ENCODE results near the gene HS3ST6. TPM values are rescaled to one million over a fixed set of nuclear protein-coding genes. Genes with fewer than 3 reads are reported as not detected.

The HS3ST6 gene
- total and polyA plus RNA-seq, 2 donors = 0.38 to 1.3 TPM

DNA sequence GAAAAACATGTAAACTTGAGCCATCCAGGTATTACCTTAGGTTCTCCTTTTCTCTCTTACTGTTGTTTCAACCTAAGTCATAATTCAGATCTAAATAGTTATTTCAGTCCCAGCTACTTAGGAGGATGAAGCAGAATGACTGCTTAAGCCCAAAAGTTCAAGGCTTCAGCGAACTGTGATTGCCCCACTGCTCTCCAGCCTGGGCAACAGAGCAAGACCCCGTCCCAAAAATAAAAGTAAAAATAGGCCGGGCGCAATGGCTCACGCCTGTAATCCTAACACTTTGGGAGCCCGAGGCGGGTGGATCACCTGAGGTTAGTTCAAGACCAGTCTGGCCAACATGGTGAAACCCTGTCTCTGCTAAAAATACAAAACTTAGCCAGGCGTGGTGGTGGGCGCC lies 55.8 kb downstream of the HS3ST6 start:
- H3K4me3 ChIP-seq (ENCODE audit: low read length in 2 of 2) = no peak overlapping the region
- H3K27me3 ChIP-seq (ENCODE audit: control insufficient read depth in 2 of 2, insufficient read depth in 1 of 2, low read length in 1 of 2) = peaks cover 9 to 75% of the 10 kb centered on the region in 2 donors
- H3K36me3 ChIP-seq (ENCODE audit: control insufficient read depth in 2 of 2, insufficient read depth in 2 of 2, low read length in 1 of 2) = no peaks in the 10 kb centered on the region
- no peak for DNase-seq (ENCODE audit: low read depth in 6 of 9, low spot score in 9 of 9)
- no peak overlapping the region for H3K27ac ChIP-seq (ENCODE audit: low read depth in 1 of 2, low read length in 1 of 2)
- no peaks in the 10 kb centered on the region for H3K9me3 ChIP-seq (ENCODE audit: control insufficient read depth in 2 of 2, insufficient read depth in 1 of 2, low read length in 1 of 2)
- WGBS = 93% methylated on average over 9 of the region's 9 CpGs
- peaks cover 0 to 2% of the 10 kb centered on the region in 2 donors for H3K4me1 ChIP-seq (ENCODE audit: control insufficient read depth in 2 of 2, insufficient read depth in 2 of 2, low read length in 2 of 2)

GRCh38 chr16:1861730-1862129 lies 56.5 kb downstream of the HS3ST6 start:
- Histone ChIP-seq H3K4me1 (ENCODE audit: control insufficient read depth in 2 of 2, insufficient read depth in 2 of 2, low read length in 2 of 2) (peaks cover 0 to 2% of the 10 kb centered on the region in 2 donors), H3K27ac (ENCODE audit: low read depth in 1 of 2, low read length in 1 of 2) (no peak overlapping the region), H3K4me3 (ENCODE audit: low read length in 2 of 2) (no peak overlapping the region), H3K27me3 (ENCODE audit: control insufficient read depth in 2 of 2, insufficient read depth in 1 of 2, low read length in 1 of 2) (peaks cover 9 to 76% of the 10 kb centered on the region in 2 donors), H3K9me3 (ENCODE audit: control insufficient read depth in 2 of 2, insufficient read depth in 1 of 2, low read length in 1 of 2) (no peaks in the 10 kb centered on the region), H3K36me3 (ENCODE audit: control insufficient read depth in 2 of 2, insufficient read depth in 2 of 2, low read length in 1 of 2) (no peaks in the 10 kb centered on the region)
- WGBS = 87% methylated on average over 5 of the region's 5 CpGs
- DNase-seq (ENCODE audit: low read depth in 6 of 9, low spot score in 9 of 9) = no peak

Other genes starting within 250 kb of the HS3ST6 start
- 35.1 TPM for gene JPT2, start 240.1 kb downstream of the HS3ST6 start, total RNA-seq
- gene JPT2, start 240.1 kb downstream of the HS3ST6 start, polyA plus RNA-seq = 31.4 TPM
- gene MAPK8IP3, start 212.2 kb downstream of the HS3ST6 start, total RNA-seq = 36.0 TPM
- gene MAPK8IP3, start 212.2 kb downstream of the HS3ST6 start, polyA plus RNA-seq = 129 TPM
- gene NME3, start 146.9 kb downstream of the HS3ST6 start, total RNA-seq = 34.7 TPM
- gene NME3, start 146.9 kb downstream of the HS3ST6 start, polyA plus RNA-seq = 163 TPM
- 6.1 TPM for gene EME2, start 145.6 kb downstream of the HS3ST6 start, total RNA-seq
- 13.1 TPM for gene EME2, start 145.6 kb downstream of the HS3ST6 start, polyA plus RNA-seq
- gene MRPS34, start 145.3 kb downstream of the HS3ST6 start, total RNA-seq = 103 TPM
- 101 TPM for gene MRPS34, start 145.3 kb downstream of the HS3ST6 start, polyA plus RNA-seq
- 68.1 TPM for gene SPSB3, start 135.8 kb downstream of the HS3ST6 start, total RNA-seq
- gene SPSB3, start 135.8 kb downstream of the HS3ST6 start, polyA plus RNA-seq = 282 TPM
- 73.9 TPM for gene NUBP2, start 135.5 kb downstream of the HS3ST6 start, total RNA-seq
- 80.6 TPM for gene NUBP2, start 135.5 kb downstream of the HS3ST6 start, polyA plus RNA-seq
- gene IGFALS, start 124.7 kb downstream of the HS3ST6 start, total RNA-seq = 4.0 TPM
- gene IGFALS, start 124.7 kb downstream of the HS3ST6 start, polyA plus RNA-seq = 1.9 TPM
- gene HAGH, start 91.6 kb downstream of the HS3ST6 start, total RNA-seq = 51.6 TPM
- gene HAGH, start 91.6 kb downstream of the HS3ST6 start, polyA plus RNA-seq = 69.5 TPM
- 22.5 TPM for gene FAHD1, start 91.2 kb downstream of the HS3ST6 start, total RNA-seq
- gene FAHD1, start 91.2 kb downstream of the HS3ST6 start, polyA plus RNA-seq = 23.6 TPM
- gene MEIOB, start 46.3 kb downstream of the HS3ST6 start, total RNA-seq = 1.1 TPM
- 1.3 TPM for gene MEIOB, start 46.3 kb downstream of the HS3ST6 start, polyA plus RNA-seq
- gene MSRB1, start 24.8 kb upstream of the HS3ST6 start, total RNA-seq = 10.7 TPM
- gene MSRB1, start 24.8 kb upstream of the HS3ST6 start, polyA plus RNA-seq = 44.2 TPM
- not detected for gene RPL3L, start 36.3 kb upstream of the HS3ST6 start, total RNA-seq
- gene RPL3L, start 36.3 kb upstream of the HS3ST6 start, polyA plus RNA-seq = 0.66 TPM
- 103 TPM for gene NDUFB10, start 41.1 kb upstream of the HS3ST6 start, total RNA-seq
- gene NDUFB10, start 41.1 kb upstream of the HS3ST6 start, polyA plus RNA-seq = 129 TPM
- gene RPS2, start 46.4 kb upstream of the HS3ST6 start, total RNA-seq = 2,266 TPM
- gene RPS2, start 46.4 kb upstream of the HS3ST6 start, polyA plus RNA-seq = 2,485 TPM
- gene RNF151, start 48.4 kb upstream of the HS3ST6 start, total RNA-seq = not detected
- gene RNF151, start 48.4 kb upstream of the HS3ST6 start, polyA plus RNA-seq = 0.82 TPM
- gene TBL3, start 53.6 kb upstream of the HS3ST6 start, total RNA-seq = 28.4 TPM
- 52.3 TPM for gene TBL3, start 53.6 kb upstream of the HS3ST6 start, polyA plus RNA-seq
- gene NOXO1, start 63.1 kb upstream of the HS3ST6 start, total RNA-seq = 2.2 TPM
- 5.7 TPM for gene NOXO1, start 63.1 kb upstream of the HS3ST6 start, polyA plus RNA-seq
- gene GFER, start 65.8 kb upstream of the HS3ST6 start, total RNA-seq = 16.1 TPM
- gene GFER, start 65.8 kb upstream of the HS3ST6 start, polyA plus RNA-seq = 28.0 TPM
- gene SYNGR3, start 71.6 kb upstream of the HS3ST6 start, total RNA-seq = 1.2 TPM
- gene SYNGR3, start 71.6 kb upstream of the HS3ST6 start, polyA plus RNA-seq = 2.7 TPM
- gene ZNF598, start 91.4 kb upstream of the HS3ST6 start, total RNA-seq = 5.7 TPM
- 46.2 TPM for gene ZNF598, start 91.4 kb upstream of the HS3ST6 start, polyA plus RNA-seq
- 0.66 TPM for gene NPW, start 101.4 kb upstream of the HS3ST6 start, total RNA-seq
- 1.2 TPM for gene NPW, start 101.4 kb upstream of the HS3ST6 start, polyA plus RNA-seq
- 6.3 TPM for gene NHERF2, start 108.5 kb upstream of the HS3ST6 start, total RNA-seq
- 23.4 TPM for gene NHERF2, start 108.5 kb upstream of the HS3ST6 start, polyA plus RNA-seq
- gene NTHL1, start 129.4 kb upstream of the HS3ST6 start, total RNA-seq = 32.7 TPM
- 32.7 TPM for gene NTHL1, start 129.4 kb upstream of the HS3ST6 start, polyA plus RNA-seq
- gene TSC2, start 129.6 kb upstream of the HS3ST6 start, total RNA-seq = 22.7 TPM
- gene TSC2, start 129.6 kb upstream of the HS3ST6 start, polyA plus RNA-seq = 61.8 TPM
- 13.4 TPM for gene PKD1, start 217.5 kb upstream of the HS3ST6 start, total RNA-seq
- gene PKD1, start 217.5 kb upstream of the HS3ST6 start, polyA plus RNA-seq = 35.3 TPM
- gene RAB26, start 230.2 kb upstream of the HS3ST6 start, total RNA-seq = 0.28 TPM
- gene RAB26, start 230.2 kb upstream of the HS3ST6 start, polyA plus RNA-seq = 2.6 TPM
- gene TRAF7, start 237.4 kb upstream of the HS3ST6 start, total RNA-seq = 22.3 TPM
- gene TRAF7, start 237.4 kb upstream of the HS3ST6 start, polyA plus RNA-seq = 23.9 TPM

Data from thymus (tissue), 11 donors.